Cerebellar cortex (tissue), 1 donor: Measurements from ENCODE around the gene KRT81.
"Not testable (repeated sequence)": the region's sequence is repeated elsewhere in the genome, so short reads cannot be mapped to it uniquely, and the experiment has no call there.

ENCODE experiments used
- DNase-seq: peaks from one replicate; pipeline ENCODE4 v3.0.0-alpha.2; 2015; ENCODE audit warnings: low spot score

The KRT81 gene

DNA sequence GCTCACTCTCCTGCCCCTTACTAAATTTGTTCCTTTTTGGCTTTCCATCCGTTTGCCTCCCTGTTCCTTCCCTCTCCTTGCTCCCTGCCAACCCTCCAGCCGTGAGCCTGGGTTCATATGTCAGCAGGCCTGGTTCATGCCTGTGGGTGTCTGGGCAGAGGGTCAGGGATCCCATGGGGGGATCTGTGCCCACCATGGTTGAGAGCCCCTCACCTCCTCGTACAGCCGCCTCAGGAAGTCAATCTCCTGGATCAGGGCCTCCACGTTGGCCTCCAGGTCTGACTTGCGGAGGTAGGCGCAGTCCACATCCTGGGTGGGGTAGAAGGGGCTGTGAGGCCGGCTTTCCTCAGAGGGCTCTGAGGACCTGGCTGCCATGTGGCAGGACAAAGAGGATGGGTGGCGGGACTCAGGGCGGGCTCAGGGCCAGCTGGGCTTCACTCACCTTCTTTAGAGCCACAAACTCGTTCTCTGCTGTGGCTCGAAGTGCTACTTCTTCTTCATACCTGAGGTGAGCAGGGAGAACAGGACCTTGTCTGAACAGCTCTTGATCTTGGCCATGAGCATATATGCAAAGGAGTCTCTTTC lies 26.2 kb upstream of the KRT81 start:
- no peak for DNase-seq

DNA sequence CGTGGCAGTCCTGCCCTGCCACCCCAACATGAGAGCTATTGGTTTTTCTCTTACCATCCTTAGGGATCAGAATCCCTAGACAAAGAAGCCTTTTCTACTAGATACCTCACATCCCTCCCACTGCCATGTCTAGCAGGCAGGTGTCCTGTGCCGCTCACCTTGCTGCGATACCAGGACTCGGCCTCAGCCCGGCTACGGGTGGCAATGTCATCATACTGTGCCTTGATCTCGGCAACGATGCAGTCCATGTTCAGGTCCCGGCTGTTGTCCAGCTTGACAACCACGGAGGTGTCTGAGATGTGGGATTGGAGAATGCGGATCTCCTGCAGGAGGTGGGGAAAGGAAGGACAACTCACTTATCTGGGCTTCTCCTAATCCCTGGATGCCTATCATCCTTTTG lies 25.4 kb upstream of the KRT81 start:
- no peak for DNase-seq

DNA sequence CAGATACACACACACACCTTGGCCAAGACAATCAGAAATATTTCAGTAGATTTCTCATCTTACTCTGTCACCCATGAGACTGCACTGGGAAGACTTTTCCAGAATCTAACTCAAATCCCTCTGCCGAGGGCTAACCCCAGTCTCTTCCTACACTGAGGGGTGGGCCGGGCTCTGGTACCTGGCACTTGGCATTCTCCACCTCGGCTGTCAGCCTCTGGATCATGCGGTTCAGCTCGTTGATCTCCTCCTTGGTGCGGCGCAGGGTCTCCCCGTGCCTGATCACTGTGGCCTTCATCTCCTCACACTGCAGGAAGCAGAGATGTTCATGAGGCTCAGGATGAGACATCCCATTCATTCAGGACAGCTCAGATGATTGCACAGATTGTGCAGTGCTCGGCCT lies 25.0 kb upstream of the KRT81 start:
- no peak for DNase-seq

DNA sequence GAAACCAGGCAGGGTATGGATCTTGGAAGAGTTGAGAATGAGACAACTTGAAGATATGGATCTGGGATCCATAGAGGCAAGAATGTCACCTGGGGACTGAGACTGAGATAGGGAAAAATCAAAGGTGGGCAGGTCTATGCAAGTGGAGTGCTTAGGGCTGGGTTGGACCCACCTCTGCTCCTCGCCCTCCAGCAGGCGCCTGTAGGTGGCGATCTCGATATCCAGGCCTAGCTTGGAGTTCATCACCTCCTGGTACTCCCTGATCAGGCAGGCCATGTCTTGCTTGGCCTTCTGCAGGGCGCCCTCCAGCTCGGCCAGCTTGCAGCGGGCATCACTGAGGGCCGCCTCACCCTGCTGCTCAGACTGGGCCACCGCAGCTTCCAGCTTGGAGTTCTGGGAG lies 24.4 kb upstream of the KRT81 start:
- peak; percentile 14 for DNase-seq

DNA sequence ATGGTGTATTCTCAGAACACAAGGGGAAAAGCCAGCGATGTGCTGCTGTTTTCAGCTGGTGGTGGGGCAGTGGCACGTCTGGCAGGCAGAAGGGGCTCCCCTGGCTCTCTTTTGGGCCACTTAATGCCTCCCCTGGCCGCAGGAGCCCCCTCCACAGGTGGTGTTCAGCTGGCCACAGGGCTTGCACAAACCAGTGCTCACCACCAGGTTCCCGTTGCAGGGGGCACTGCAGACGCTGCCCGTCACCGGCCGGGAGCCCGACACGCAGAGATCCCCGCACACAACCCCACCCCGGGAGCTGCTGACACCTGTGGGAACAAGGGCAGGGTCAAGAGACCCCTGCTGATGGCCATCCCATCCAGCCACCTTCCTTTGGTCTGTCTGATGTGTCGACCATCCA lies 23.2 kb upstream of the KRT81 start:
- no peak for DNase-seq

DNA sequence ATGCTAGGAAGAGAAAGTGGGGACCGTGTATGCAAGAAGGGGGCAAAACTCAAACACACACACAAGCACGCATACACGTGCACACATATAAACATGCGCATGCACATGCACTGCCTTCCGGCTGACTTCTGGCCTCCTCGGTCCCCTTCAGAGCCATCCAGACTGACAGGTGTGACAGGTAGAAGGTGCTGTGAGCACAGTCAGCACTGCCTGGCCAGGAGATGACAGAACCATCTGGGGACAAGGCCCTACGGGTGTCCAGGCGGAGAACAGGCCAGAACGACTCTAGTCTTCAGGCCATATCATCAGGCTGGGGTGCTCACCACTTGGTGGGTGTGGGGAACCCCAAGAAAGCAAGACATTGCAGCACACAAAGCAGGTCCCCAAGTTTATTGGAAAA lies 22.6 kb upstream of the KRT81 start:
- no peak for DNase-seq

DNA sequence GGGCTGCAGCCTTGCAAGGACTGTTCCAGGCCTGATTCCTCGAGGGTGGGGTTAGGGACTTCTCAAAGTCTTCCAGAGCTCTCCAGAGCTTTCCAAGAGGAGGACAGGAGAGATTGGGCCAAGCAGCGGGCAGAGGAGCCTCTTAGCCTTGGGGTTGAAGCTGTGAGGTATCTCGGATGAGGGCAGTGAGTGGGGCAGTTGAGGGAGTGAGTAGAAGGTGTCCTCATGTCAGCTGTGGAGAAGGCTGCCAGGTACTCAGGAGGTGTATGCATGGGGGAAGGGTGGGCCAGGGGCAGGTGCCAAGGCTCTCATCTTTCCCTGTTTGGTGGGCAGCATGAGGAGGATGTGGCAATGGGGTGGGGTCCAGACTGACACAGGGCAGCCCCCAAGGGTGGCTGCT lies 22.1 kb upstream of the KRT81 start:
- DNase-seq: no peak

DNA sequence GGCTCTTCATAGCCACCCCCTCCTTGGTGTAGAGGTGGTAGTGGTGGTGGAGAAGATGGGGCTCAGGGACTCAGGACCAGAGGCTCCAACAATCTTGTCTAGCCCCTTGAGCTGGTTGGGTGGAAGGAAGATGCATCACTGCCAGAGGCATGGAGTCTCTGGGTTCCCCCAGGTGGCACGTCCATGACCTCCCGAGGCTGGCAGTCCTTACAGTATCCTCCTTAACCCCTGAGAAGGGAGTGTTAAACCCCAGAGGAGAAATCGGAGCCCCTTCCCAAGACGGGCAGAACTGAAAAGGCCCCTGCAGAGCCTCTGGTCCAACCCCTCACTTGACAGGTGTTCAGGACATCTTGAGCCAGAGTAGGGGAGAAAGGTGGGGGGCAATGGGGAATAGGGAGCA lies 20.8 kb upstream of the KRT81 start:
- DNase-seq: no peak

DNA sequence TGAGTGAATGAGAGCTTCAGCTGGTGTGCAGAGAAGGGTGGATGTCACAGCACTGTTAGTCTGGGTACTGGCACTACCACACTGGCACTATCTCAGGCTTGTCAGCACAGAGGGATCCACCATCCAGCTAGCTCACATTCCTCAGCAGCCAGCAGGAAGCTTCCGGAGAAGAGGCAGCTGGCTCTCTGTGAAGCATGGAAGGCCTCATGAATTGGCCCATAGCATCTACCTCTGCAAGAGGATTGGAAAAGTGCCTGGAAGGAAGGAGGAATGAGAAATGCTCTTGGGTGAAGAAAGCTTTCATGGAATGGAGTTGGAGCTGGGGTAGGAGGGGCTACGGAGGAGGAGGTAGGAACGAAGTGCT lies 19.9 kb upstream of the KRT81 start:
- no peak for DNase-seq

DNA sequence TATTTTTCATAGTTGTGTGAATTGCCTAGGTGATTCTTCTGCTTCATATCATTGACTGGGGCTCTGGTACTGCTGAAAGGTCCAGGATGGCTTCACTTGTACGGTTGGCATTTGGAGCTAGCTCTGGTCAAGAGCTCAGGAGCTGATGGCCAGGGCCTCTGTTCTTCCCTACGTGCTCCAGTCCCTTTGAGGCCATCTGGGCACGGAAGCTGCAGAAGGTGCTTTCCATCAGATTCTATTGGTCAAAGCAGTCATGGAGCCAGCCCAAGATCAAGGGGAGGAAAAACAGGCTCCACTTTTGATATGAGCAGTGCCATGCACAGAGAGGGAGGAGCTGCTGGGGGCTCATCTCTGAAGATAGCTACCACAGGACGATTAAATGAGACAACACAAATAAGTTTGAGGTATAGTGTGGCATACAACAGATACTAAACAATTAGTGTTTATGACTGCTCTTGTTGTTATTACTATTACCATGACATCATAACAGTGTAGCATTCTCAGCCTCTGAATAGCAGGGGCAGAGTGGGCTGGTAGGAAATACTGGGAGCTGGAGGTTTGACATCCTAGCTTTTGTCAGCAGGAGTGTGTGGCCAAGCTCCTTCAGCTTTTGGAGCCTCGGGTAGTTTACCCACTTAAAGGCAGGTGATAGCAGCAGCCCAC lies 19.4 kb upstream of the KRT81 start:
- no peak for DNase-seq

DNA sequence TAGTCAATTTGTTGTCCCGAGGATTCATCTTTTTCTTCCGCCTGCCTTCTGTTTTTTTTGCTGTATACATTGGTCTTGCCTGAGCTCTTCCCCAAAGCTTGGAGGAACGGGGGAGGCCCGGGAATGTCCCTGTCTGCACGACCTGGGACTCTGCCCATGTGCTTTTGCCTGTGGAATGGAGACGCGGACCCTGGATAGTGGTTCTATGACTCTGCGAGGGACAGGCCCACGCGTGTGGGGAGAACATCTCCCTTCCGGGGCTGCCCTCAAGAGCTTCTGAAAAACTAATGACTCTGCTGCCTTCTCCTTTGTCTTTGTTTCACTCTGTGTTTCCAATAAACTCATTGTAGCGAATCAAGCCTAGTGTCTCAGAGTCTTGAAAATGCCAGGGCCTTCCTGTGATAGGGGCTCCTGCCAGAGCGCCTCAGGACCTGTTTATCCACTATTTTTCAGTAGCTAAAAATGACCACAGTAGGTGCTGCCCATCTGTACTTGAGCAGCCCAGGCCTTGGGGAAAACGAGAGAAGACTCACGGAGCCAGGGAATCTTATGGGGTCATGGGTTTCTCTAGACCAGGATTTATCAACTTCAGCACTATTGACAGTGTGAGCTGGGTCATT lies 17.6 kb upstream of the KRT81 start:
- DNase-seq: no peak

DNA sequence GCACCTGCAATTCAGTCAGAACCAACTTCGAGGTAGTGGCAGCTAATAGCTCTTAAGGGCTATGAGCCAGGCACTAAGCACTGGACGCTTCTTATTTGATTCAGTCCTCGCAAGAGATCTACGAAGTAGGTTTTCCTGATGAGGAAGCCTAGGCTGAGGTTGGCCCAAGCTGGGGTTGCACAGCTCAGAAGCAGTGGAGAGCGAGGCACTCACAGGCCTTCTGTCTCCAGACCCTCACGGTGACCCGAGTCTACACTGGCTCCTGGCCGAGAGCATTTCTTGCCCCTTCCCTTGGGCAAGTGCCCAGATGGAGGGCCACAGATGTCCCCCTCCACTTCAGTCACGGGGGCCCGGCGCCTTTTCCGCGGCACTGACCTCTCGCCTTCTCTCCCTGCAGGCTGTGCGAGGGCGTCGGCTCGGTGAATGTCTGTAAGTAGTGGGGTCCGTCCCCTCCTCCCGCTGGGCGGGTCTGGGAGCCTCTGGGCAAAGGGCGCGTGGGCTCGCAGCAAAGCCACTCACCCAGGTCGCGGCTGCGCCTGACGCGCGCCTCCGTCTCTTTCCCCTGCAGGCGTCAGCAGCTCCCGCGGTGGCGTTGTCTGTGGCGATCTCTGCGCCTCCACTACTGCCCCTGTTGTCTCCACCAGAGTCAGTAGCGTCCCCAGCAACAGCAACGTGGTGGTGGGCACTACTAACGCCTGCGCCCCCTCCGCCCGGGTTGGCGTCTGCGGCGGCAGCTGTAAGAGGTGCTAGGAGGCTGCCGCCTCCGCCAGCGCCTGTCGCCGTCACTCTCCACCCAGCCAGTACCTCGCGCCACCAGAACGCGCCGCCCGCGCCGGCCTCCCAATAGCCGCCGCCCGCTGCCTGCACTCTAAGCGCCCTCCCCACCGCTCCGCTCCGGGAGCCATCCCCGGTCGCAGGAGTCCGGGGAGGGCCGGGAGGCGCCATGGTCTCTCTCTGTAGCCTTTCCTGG lies 16.8 kb upstream of the KRT81 start:
- peak; percentile 62 for DNase-seq

DNA sequence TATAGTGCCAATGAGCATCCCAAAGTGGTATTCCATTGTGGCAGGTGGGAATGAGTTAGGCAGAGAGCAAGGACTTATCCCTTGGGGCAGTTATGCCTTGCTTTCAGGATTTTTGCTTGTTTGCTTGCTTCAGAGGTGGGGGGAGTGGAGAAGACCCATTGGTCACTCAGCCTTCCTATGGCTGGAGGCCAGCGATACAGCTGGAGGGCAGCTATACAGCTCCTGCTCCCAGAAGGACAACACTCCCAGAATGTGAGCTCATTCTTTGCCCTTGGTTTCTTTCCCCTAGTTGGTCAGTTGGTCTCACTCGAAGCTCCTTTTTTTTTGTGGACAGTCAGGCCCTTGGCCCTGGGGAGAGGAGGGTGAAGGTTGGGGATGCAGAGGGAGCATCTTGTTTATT lies 15.4 kb upstream of the KRT81 start:
- DNase-seq: no peak

DNA sequence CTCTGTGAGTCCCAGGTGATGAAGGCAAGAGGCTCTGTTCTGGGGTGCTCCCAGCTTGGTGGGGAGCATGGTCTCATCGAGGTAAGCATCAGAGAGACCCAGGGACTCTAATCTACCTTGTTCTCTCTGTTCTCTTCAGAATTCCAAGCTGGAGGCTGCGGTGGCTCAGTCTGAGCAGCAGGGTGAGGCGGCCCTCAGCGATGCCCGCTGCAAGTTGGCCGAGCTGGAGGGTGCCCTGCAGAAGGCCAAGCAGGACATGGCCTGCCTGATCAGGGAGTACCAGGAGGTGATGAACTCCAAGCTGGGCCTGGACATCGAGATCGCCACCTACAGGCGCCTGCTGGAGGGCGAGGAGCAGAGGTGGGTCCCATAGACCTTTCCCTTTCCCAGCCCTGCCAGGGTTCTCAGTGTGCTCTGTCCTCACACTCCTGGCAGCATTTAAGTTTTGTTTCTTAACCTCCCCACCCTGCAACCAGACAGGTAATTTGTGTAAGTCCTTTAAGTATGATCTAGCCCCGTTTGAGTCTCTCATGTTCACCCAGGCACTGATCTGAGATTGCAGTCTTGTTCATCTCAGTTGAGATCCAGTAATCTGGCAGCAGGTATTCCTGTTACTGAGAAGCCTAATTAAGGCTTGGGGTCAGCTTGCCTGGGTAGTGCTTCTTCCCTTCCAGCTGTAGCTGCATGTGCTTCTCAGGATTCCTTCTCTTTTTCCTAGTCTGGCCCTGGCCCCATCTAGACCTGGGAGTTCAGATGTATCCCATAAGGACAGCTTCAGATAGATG lies 14.8 kb upstream of the KRT81 start:
- DNase-seq: no peak

DNA sequence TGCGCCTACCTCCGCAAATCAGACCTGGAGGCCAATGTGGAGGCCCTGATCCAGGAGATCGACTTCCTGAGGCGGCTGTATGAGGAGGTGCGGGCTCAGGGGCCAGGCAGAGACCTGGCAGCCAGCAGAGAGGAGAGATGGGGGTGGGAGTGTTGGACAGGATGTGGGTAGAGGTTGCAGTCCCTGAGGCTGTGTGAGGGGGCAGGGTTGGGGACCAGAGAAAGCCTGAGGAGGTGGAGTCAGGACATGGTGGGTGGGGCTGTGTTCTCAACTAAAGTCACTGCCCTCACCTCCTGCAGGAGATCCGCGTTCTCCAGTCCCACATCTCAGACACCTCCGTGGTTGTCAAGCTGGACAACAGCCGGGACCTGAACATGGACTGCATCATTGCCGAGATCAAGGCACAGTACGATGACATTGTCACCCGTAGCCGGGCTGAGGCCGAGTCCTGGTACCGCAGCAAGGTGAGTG lies 13.6 kb upstream of the KRT81 start:
- not testable (repeated sequence) for DNase-seq

DNA sequence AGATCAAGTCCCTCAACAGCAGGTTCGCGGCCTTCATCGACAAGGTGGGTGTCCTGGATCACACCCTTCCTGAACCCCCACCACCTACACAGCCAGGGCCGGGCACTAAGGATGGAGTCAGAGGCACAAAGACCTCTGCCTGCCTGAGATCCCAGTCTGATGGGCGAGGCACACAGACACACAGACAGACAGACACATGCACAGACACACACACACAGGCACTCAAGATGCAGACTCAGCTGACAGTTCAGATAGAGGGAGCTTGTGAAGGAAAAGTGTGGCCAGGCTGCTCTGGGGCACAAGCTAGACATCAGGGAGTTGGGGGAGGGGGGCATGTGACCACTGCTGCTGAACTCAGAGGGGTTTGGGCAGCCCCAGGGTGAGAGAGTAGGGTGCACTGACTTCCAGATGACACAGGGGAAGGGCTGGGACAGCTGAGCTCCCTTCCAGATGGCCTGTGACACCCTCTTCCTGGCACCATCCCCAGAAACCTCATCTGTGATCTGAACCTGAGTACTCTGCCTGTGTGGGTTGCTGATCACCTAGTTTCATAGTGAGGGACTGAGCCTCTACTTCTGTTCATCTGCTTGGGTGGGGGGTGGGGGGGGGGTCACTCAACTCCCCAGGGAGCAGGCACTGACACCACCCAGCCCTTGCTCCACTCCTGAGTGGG lies 11.0 kb upstream of the KRT81 start:
- not testable (repeated sequence) for DNase-seq

DNA sequence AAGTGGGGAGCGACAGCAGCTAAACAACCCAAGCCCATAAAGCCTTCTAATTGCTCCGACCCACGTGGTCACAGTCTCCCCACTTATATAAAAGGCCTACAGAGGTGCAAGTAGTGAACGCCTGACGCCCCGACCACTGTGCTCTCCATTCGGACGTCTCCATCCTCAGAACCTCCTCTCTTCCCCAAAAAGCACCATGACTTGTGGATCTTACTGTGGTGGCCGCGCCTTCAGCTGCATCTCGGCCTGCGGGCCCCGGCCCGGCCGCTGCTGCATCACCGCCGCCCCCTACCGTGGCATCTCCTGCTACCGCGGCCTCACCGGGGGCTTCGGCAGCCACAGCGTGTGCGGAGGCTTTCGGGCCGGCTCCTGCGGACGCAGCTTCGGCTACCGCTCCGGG lies 10.4 kb upstream of the KRT81 start:
- not testable (repeated sequence) for DNase-seq

DNA sequence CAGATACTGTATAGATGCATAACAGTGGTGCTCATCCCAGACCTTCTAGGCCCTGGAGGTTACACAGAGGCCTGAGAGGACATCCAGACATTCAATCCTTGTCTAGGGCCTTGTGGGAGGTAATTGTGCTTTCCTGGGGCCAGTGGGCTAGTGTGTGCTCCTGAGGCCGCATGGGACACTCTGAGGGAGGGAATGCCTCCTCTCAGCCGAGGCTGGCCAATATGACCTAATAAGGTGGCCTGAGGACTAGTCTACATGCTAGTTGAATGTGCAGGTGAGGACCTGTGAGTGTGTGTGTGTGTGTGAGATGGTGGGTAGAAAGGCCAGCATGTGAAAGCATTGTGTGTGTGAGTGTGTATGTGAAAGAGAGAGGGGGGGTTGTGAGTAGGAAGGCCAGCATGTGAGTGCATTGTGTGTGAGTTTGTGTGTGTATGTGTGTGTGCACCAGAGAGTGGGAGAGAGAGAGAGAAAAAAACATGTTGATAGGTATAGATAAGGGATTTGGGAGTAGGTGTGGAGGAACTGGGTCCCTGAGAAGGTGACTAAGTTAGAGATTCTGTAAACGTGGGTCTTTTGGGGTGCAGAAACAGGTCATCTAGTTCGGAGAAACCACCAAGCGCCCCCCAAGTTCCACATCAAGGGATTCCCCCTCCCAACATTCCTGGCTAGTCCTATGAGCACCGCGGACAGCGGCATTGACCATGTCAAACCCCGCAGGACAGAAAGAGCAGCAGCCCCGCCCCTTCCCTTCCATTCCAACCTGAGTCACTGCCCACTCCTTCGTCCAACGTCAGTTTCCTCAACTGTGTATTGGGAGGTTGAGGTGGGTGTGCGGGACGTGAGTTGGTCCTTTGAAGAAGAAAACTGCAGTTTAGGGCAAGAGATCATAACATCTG lies 9.7 kb upstream of the KRT81 start:
- no peak for DNase-seq

DNA sequence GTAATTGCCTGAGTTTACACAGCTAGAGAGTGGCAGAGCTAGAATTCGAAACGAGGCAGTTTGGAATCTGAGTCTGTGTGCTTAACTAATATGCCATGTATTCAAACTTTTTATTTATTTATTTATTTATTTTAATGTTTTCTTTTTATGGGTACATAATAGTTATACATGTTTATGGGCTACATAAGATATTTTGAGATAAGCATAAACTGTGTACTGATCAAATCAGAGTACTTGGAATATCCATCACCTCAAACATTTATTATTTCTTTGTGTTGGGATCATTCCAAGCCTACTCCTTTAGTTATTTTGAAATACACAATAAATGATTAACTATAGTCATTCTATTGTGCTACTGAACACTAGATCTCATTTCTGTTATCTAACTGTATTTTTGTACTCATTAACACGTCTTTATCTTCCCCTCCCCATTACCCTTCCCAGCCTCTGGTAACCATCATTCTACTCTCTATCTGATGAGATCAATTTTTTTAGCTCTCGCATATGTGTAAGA lies 7.4 kb upstream of the KRT81 start:
- no peak for DNase-seq
